GM12878 (cell line): ENCODE results near the gene FHOD3. TPM values are rescaled to one million over a fixed set of nuclear protein-coding genes. Genes with fewer than 3 reads are reported as not detected.

Source experiments
- ATAC-seq: fragments of 200-7000 bp; cut with Tn5 transposase; 3 replicates; pipeline ENCODE4 v1.9.1; 2020; ENCODE audit warnings: mild to moderate bottlenecking, moderate library complexity
- BruUV-seq: library from RNA; stranded (reverse); fragments of 400-500 nt; replicated peaks from 2 replicates; lab custom pipeline; 2021; lab: Mats Ljungman, UMichigan
- CTCF ChIA-PET: fragments of 300-600 bp; sonication (Branson Sonifier 250); formaldehyde crosslinking; extraction: SDS; loops from one replicate; lab custom pipeline; 2021; ENCODE audit warnings: inconsistent platforms; lab: Yijun Ruan, JAX
- POLR2A ChIA-PET: fragments of 350-600 bp; formaldehyde crosslinking; extraction: SDS; loops from one replicate; lab custom pipeline; 2021; ENCODE audit warnings: inconsistent platforms; lab: Charles Lee
- RAD21 ChIA-PET: fragments of 300-600 bp; sonication (Branson Sonifier 250); formaldehyde crosslinking; loops from one replicate; lab custom pipeline; 2023; ENCODE audit warnings: antibody characterized with exemption; ENCODE audit not compliant: unreplicated experiment; lab: Charles Lee
- SMC1A ChIA-PET: fragments of 300-600 bp; sonication (Branson Sonifier 250); formaldehyde crosslinking; loops from one replicate; lab custom pipeline; 2023; ENCODE audit not compliant: unreplicated experiment, uncharacterized antibody; lab: Charles Lee
- DNase-seq: peaks from one replicate; pipeline ENCODE4 v3.0.0-alpha.2; 2011; ENCODE audit warnings: low read depth, low spot score
- FAIRE-seq: peaks from 3 replicates; lab custom pipeline; 2011; peaks lifted over from hg19 to GRCh38; lab: Jason Lieb, UNC
- H2AFZ ChIP-seq: 2 replicates; pipeline ENCODE4 v1.6.0; 2011; ENCODE audit warnings: low read depth, low read length, control low read depth; ENCODE audit not compliant: control insufficient read depth
- H3K27ac ChIP-seq: 2 replicates; pipeline ENCODE4 v1.5.1; 2011; ENCODE audit warnings: control low read depth; ENCODE audit not compliant: control insufficient read depth, insufficient read depth
- H3K27me3 ChIP-seq, 2 experiments: replicated peaks in 1 of 2; 2 replicates each; pipeline versions ENCODE4 v1.6.0 to v1.6.1; 2011; ENCODE audit warnings: low read length in 1 of 2; ENCODE audit not compliant: control insufficient read depth in 2 of 2, insufficient read depth in 2 of 2
- H3K36me3 ChIP-seq, 2 experiments: 2 replicates each; pipeline ENCODE4 v1.5.1; 2011; ENCODE audit warnings: low read length in 1 of 2; ENCODE audit not compliant: control insufficient read depth in 2 of 2, insufficient read depth in 2 of 2
- H3K4me1 ChIP-seq: 2 replicates; pipeline ENCODE4 v1.6.1; 2011; ENCODE audit warnings: mild to moderate bottlenecking, low read length, moderate library complexity, mixed read lengths; ENCODE audit not compliant: control insufficient read depth, insufficient read depth
- H3K4me2 ChIP-seq: 2 replicates; pipeline ENCODE4 v1.6.0; 2011; ENCODE audit warnings: control low read depth; ENCODE audit not compliant: control insufficient read depth, insufficient read depth
- H3K4me3 ChIP-seq: fragments of 200-600 bp; sonication (generic); 2 replicates; pipeline ENCODE4 v1.5.1; 2016
- H3K79me2 ChIP-seq: 2 replicates; pipeline ENCODE4 v1.6.0; 2011; ENCODE audit warnings: low read length; ENCODE audit not compliant: control insufficient read depth, insufficient read depth
- H3K9ac ChIP-seq: 2 replicates; pipeline ENCODE4 v1.8.0; 2011; ENCODE audit warnings: low read length, control low read depth, mixed read lengths; ENCODE audit not compliant: control insufficient read depth, insufficient read depth
- H3K9me3 ChIP-seq: replicated peaks from 3 replicates; pipeline ENCODE4 v1.5.1; 2011; ENCODE audit warnings: mild to moderate bottlenecking, low read length; ENCODE audit not compliant: control insufficient read depth, insufficient read depth
- H4K20me1 ChIP-seq: 2 replicates; pipeline ENCODE4 v1.6.0; 2011; ENCODE audit not compliant: control insufficient read depth, insufficient read depth
- ASH2L ChIP-seq: fragments of 300-600, 200-600 bp; sonication (generic); IDR thresholded peaks from 2 replicates; pipeline ENCODE4 v1.6.1; 2017; ENCODE audit warnings: low read depth, mild to moderate bottlenecking, borderline replicate concordance
- BACH1 ChIP-seq: fragments of 450-650 bp; IDR thresholded peaks from 2 replicates; pipeline ENCODE4 v1.6.1; 2017; ENCODE audit warnings: mild to moderate bottlenecking, borderline replicate concordance
- BHLHE40 ChIP-seq, 2 experiments: fragments of 450-650 bp in 1 of 2; IDR thresholded peaks; 2 replicates each; pipeline ENCODE4 v1.6.1; 2011 to 2017; ENCODE audit warnings: low read depth in 2 of 2, borderline replicate concordance in 1 of 2, improper control_type of control experiment in 1 of 2, low read length in 1 of 2, mild to moderate bottlenecking in 1 of 2
- BRCA1 ChIP-seq: IDR thresholded peaks from 2 replicates; pipeline ENCODE4 v1.6.1; 2011; ENCODE audit warnings: low read depth, low read length, improper control_type of control experiment
- CBFB ChIP-seq: IDR thresholded peaks from 2 replicates; pipeline ENCODE4 v1.6.1; 2016; ENCODE audit warnings: antibody characterized with exemption, low read depth
- CBX5 ChIP-seq: sonication (generic); IDR thresholded peaks from 2 replicates; pipeline ENCODE4 v1.6.1; 2016; ENCODE audit warnings: low read depth, moderate library complexity, mild to moderate bottlenecking, inconsistent platforms
- E2F4 ChIP-seq: IDR thresholded peaks from 2 replicates; pipeline ENCODE4 v1.6.1; 2012; ENCODE audit warnings: low read depth, low read length, improper control_type of control experiment
- GATAD2B ChIP-seq: fragments of 450-650 bp; conservative IDR thresholded peaks from 2 replicates; pipeline ENCODE4 v1.6.1; 2017; ENCODE audit warnings: low read depth, mild to moderate bottlenecking, moderate library complexity
- JUNB ChIP-seq: IDR thresholded peaks from 2 replicates; pipeline ENCODE4 v1.6.1; 2016; ENCODE audit warnings: antibody characterized with exemption, mild to moderate bottlenecking
- MEF2A ChIP-seq: IDR thresholded peaks from 2 replicates; pipeline ENCODE4 v1.6.1; 2011; ENCODE audit warnings: low read depth, mild to moderate bottlenecking, low read length, moderate library complexity; ENCODE audit not compliant: insufficient read depth
- NFYA ChIP-seq: IDR thresholded peaks from 2 replicates; pipeline ENCODE4 v1.6.1; 2011; ENCODE audit warnings: low read depth, mild to moderate bottlenecking, low read length, improper control_type of control experiment, borderline replicate concordance
- RAD51 ChIP-seq: fragments of 450-650 bp; IDR thresholded peaks from 2 replicates; pipeline ENCODE4 v1.6.1; 2016; ENCODE audit warnings: moderate library complexity, mild to moderate bottlenecking, inconsistent platforms
- REST ChIP-seq: IDR thresholded peaks from 2 replicates; pipeline ENCODE4 v1.6.1; 2012; ENCODE audit warnings: mild to moderate bottlenecking, low read depth, low read length
- RFX5 ChIP-seq: IDR thresholded peaks from 2 replicates; pipeline ENCODE4 v1.6.1; 2011; ENCODE audit warnings: low read depth, low read length, improper control_type of control experiment
- SUZ12 ChIP-seq: fragments of 200-600 bp; sonication (generic); IDR thresholded peaks from one replicate; pipeline ENCODE4 v1.6.1; 2018; ENCODE audit warnings: antibody characterized with exemption, mild to moderate bottlenecking; ENCODE audit not compliant: unreplicated experiment
- TCF3 ChIP-seq: IDR thresholded peaks from 2 replicates; pipeline ENCODE4 v1.6.1; 2012; ENCODE audit warnings: low read depth, mild to moderate bottlenecking, low read length, borderline replicate concordance; ENCODE audit not compliant: insufficient read depth
- WRNIP1 ChIP-seq: IDR thresholded peaks from 2 replicates; pipeline ENCODE4 v1.6.1; 2011; ENCODE audit warnings: low read depth, low read length, improper control_type of control experiment, borderline replicate concordance
- YBX1 ChIP-seq: fragments of 450-650 bp; IDR thresholded peaks from 2 replicates; pipeline ENCODE4 v1.6.1; 2016; ENCODE audit warnings: antibody characterized with exemption
- ZNF384 ChIP-seq: IDR thresholded peaks from 2 replicates; pipeline ENCODE4 v1.6.1; 2012; ENCODE audit warnings: low read depth, mild to moderate bottlenecking, low read length, improper control_type of control experiment, borderline replicate concordance
- whole genome bisulfite sequencing: methylation state at CpG from one replicate; pipeline ENCODE4 v1.1.6; 2016; ENCODE audit warnings: low lambda C conversion rate; ENCODE audit not compliant: insufficient replicate concordance, insufficient coverage; ENCODE audit errors: missing lambda C conversion rate; 5-methylcytosine and 5-hydroxymethylcytosine counted together
- in situ Hi-C: fragments of 300-500 bp; cut with MboI; formaldehyde crosslinking; loops from 9 replicates; pipeline ENCODE4 v1.14.3; 2018; ENCODE audit warnings: mixed read lengths
- intact Hi-C: fragments of 100-400 bp; cut with micrococcal nuclease; formaldehyde crosslinking; loops from one replicate; pipeline ENCODE4 v1.14.2; 2022; ENCODE audit not compliant: unreplicated experiment
- polyA plus RNA-seq, 11 experiments: library from polyadenylated mRNA; depleted of rRNA in 4 of 11; unstranded in 6 of 11; stranded (reverse) in 5 of 11; fragments of >200 nt; fragmentation: Nextera tagmentation in 4 of 11; fragmentation: Illumina TruSeq in 1 of 11; extraction: Ambion mirVana in 4 of 11; extraction: Trizol in 1 of 11; gene quantifications; 1 replicate in 1 of 11; 2 replicates in 10 of 11; pipeline versions ENCODE4 v1.2.1 to v1.2.3, GENCODE V29; 2011 to 2016; ENCODE audit warnings: inconsistent platforms in 2 of 11, missing spikeins in 2 of 11, low read depth in 1 of 11
- total RNA-seq, 4 experiments: library from RNA; depleted of rRNA in 3 of 4; stranded (reverse); fragments of >200 nt in 3 of 4; fragmentation: Illumina TruSeq in 1 of 4; extraction: Trizol in 1 of 4; gene quantifications; 2 replicates each; pipeline versions ENCODE4 v1.2.1 to v1.2.3, GENCODE V29; 2013 to 2021

Gene FHOD3
- total and polyA plus RNA-seq, 10 of the 15 experiments (the other 5 are each of a cell fraction or from before 2014, with no cell fraction given), result 0.77 to 26.7 (median 10.4) TPM

- CTCF ChIA-PET, result interaction anchor here (0.7 to 2.4 kb wide), 15 partner anchors 10 to 245 kb away, joined by 3 to 7 read pairs (median 4); no protein-coding TSS in a partner anchor
- TF ChIP-seq SUZ12, result no peak
- TF ChIP-seq MEF2A, result no peak
- no peak for TF ChIP-seq BHLHE40 (IDR thresholded peaks at IDR 0.05; ENCODE audit: borderline replicate concordance in 1 of 2, low read depth in 2 of 2, low read length in 1 of 2)
- TF ChIP-seq JUNB, result no peak
- no peak for TF ChIP-seq NFYA
- TF ChIP-seq REST, result no peak
- TF ChIP-seq TCF3, result no peak
- TF ChIP-seq RFX5, result no peak
- TF ChIP-seq ASH2L, result no peak
- no peak for TF ChIP-seq RAD51
- TF ChIP-seq YBX1, result no peak
- no peak for TF ChIP-seq ZNF384
- TF ChIP-seq E2F4, result no peak
- TF ChIP-seq CBX5, result no peak
- no peak for TF ChIP-seq BRCA1
- no peak for TF ChIP-seq WRNIP1
- TF ChIP-seq CBFB, result no peak
- 0 out of 2 replicates have a peak, but pooled peaks have one; percentile 4 for TF ChIP-seq GATAD2B
- TF ChIP-seq BACH1, result no peak
Measured at GRCh38 chr18:36327352-36328316, 30.1 kb downstream of the FHOD3 start.

More at GRCh38 chr18:36327352-36328316, 30.1 kb downstream of the FHOD3 start:
- peak; percentile 71 for ATAC-seq
- 46% methylated on average over 5 of the region's 5 CpGs for WGBS
- H3K36me3 ChIP-seq, result no peaks in the 10 kb centered on the region
- ChIA-PET RAD21 (interaction anchor here (0.9 to 9.9 kb wide), 10 partner anchors 11 to 85 kb away, joined by 3 to 126 read pairs (median 4); partner anchors contain the start of gene FHOD3), POLR2A (interaction anchor here (0.6 to 4.9 kb wide), 9 partner anchors 10 to 153 kb away, joined by 4 to 21 read pairs (median 4); no protein-coding TSS in a partner anchor), SMC1A (interaction anchor here (0.7 to 13.3 kb wide), 21 partner anchors 10 to 245 kb away, joined by 3 to 125 read pairs (median 4); partner anchors contain the start of gene FHOD3)
- 0 out of 2 replicates have a peak overlapping the region, but pooled peaks have one; percentile 24 for H3K4me2 ChIP-seq
- intact Hi-C loops, result loop anchor here (2.0 kb wide), 1 partner anchor 39 kb away; no protein-coding TSS in a partner anchor
- H3K27ac ChIP-seq, result peak overlapping the region; percentile 81
- H3K9ac ChIP-seq, result no peak overlapping the region
- DNase-seq, result no peak
- H3K27me3 ChIP-seq, result peaks cover 0 to 4% of the 10 kb centered on the region in 2 experiments; a peak in 1 of 4 replicates
- no peak for FAIRE-seq
- H3K9me3 ChIP-seq, result no peaks in the 10 kb centered on the region; the same call in 2 of the 3 replicates
- no peaks in the 10 kb centered on the region for H4K20me1 ChIP-seq
- H2AFZ ChIP-seq, result no peak overlapping the region
- no peak overlapping the region for H3K4me3 ChIP-seq
- in situ Hi-C loops, result no loop called here
- H3K79me2 ChIP-seq, result peaks cover 2% of the 10 kb centered on the region
- no TSS peak for BruUV-seq
- peaks cover 19% of the 10 kb centered on the region for H3K4me1 ChIP-seq
